Activated CD8-positive, alpha-beta T cell treated with anti-CD3 and anti-CD28 coated beads for 36 hours (primary cell): ENCODE data around the gene CRYGN. TPM values are rescaled to one million over a fixed set of nuclear protein-coding genes. Genes with fewer than 3 reads are reported as not detected.

Source experiments
- ATAC-seq: fragments of 200-7000 bp; cut with Tn5 transposase; one replicate; pipeline ENCODE4 v1.10.0; 2021; ENCODE audit warnings: mild to moderate bottlenecking, moderate library complexity
- CTCF ChIA-PET: fragments of 350-600 bp; sonication (Branson Sonifier 250); formaldehyde crosslinking; loops from one replicate; lab custom pipeline; 2021; ENCODE audit warnings: antibody characterized with exemption; lab: Charles Lee
- POLR2A ChIA-PET: fragments of 350-600 bp; sonication (Branson Sonifier 250); formaldehyde crosslinking; loops from one replicate; lab custom pipeline; 2021; ENCODE audit warnings: antibody characterized with exemption; lab: Charles Lee
- DNase-seq: peaks from one replicate; pipeline ENCODE4 v3.0.0-alpha.2; 2020
- H3K27ac Mint-ChIP-seq: one replicate; pipeline ENCODE4 v1.8.0; 2021; ENCODE audit warnings: mild to moderate bottlenecking, mixed read lengths
- H3K27me3 Mint-ChIP-seq: one replicate; pipeline ENCODE4 v1.8.0; 2021; ENCODE audit warnings: mixed read lengths
- H3K36me3 Mint-ChIP-seq: one replicate; pipeline ENCODE4 v1.8.0; 2021; ENCODE audit warnings: low read depth, mixed read lengths
- H3K4me1 Mint-ChIP-seq: one replicate; pipeline ENCODE4 v1.8.0; 2021; ENCODE audit warnings: low read depth, mixed read lengths
- H3K4me3 Mint-ChIP-seq: one replicate; pipeline ENCODE4 v1.8.0; 2021; ENCODE audit warnings: mild to moderate bottlenecking, moderate library complexity, mixed read lengths
- H3K9me3 Mint-ChIP-seq: one replicate; pipeline ENCODE4 v1.8.0; 2021; ENCODE audit warnings: mixed read lengths
- CTCF ChIP-seq: fragments of 200-600 bp; IDR thresholded peaks from one replicate; pipeline ENCODE4 v1.8.0; 2022; ENCODE audit warnings: antibody characterized with exemption, mild to moderate bottlenecking
- intact Hi-C: fragments of 100-400 bp; cut with micrococcal nuclease; formaldehyde crosslinking; loops from one replicate; pipeline ENCODE4 v1.10.0; 2022
- total RNA-seq, 2 experiments: library from RNA; stranded (reverse); gene quantifications; one replicate each; pipeline ENCODE4 v1.2.3, GENCODE V29; 2021

Gene CRYGN
- total RNA-seq, 2 experiments from 2014 or later = 0.16 to 0.90 TPM

- H3K27me3 Mint-ChIP-seq = no peaks in the 10 kb centered on the region
- no peak for ATAC-seq
- intact Hi-C loops = no loop called here
- no peak overlapping the region for H3K4me3 Mint-ChIP-seq
- DNase-seq = no peak
- TF ChIP-seq CTCF = no peak
- no peaks in the 10 kb centered on the region for H3K36me3 Mint-ChIP-seq
- H3K4me1 Mint-ChIP-seq = peaks cover 36% of the 10 kb centered on the region
- POLR2A ChIA-PET = no interaction called here
- CTCF ChIA-PET = interaction anchor here (1.3 to 6.8 kb wide), 3 partner anchors 13 to 121 kb away, joined by 3 to 51 read pairs (median 3); no protein-coding TSS in a partner anchor
- no peak overlapping the region for H3K27ac Mint-ChIP-seq
- no peaks in the 10 kb centered on the region for H3K9me3 Mint-ChIP-seq
Observed at GRCh38 chr7:151435971-151436370, 4.0 kb downstream of the CRYGN start.

GRCh38 chr7:151435103-151435916 lies 4.6 kb downstream of the CRYGN start:
- TF ChIP-seq CTCF = no peak
- H3K9me3 Mint-ChIP-seq = no peaks in the 10 kb centered on the region
- DNase-seq (no peak), ATAC-seq (no peak)
- no peaks in the 10 kb centered on the region for H3K36me3 Mint-ChIP-seq
- peaks cover 32% of the 10 kb centered on the region for H3K4me1 Mint-ChIP-seq
- intact Hi-C loops = no loop called here
- CTCF ChIA-PET = interaction anchor here (1.5 to 6.8 kb wide), 2 partner anchors 13 to 21 kb away, joined by 3 to 51 read pairs; no protein-coding TSS in a partner anchor
- no peak overlapping the region for H3K27ac Mint-ChIP-seq
- POLR2A ChIA-PET = interaction anchor here (1.0 kb wide), 1 partner anchor 10 kb away, joined by 3 read pairs; no protein-coding TSS in a partner anchor
- no peak overlapping the region for H3K4me3 Mint-ChIP-seq
- H3K27me3 Mint-ChIP-seq = no peaks in the 10 kb centered on the region

DNA sequence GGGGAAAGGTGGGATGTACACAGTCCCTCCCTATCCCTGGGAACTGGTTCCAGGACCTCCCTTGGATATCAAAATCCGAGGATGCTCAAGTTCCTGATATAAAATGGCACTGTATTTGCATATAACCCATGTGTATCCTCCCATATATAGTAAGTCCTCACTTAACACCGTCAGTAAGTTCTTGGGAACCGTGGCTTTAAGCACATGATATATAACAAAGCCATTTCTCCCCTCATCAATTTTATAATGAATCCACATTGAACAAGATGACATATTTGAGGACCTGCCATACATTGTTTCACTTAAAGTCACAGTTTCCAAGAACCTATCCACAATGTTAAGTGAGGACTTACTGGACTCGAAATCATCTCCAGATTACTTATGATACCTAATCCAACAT lies 5.4 kb downstream of the CRYGN start:
- ChIA-PET POLR2A (interaction anchor here (1.0 kb wide), 1 partner anchor 10 kb away, joined by 3 read pairs; no protein-coding TSS in a partner anchor), CTCF (interaction anchor here (1.0 to 6.8 kb wide), 3 partner anchors 10 to 123 kb away, joined by 3 to 51 read pairs (median 6); no protein-coding TSS in a partner anchor)
- Mint-ChIP-seq H3K9me3 (no peaks in the 10 kb centered on the region), H3K27ac (no peak overlapping the region), H3K36me3 (no peaks in the 10 kb centered on the region), H3K27me3 (no peaks in the 10 kb centered on the region), H3K4me3 (no peak overlapping the region), H3K4me1 (peaks cover 36% of the 10 kb centered on the region)
- intact Hi-C loops = no loop called here
- no peak for TF ChIP-seq CTCF
- no peak for ATAC-seq
- no peak for DNase-seq

DNA sequence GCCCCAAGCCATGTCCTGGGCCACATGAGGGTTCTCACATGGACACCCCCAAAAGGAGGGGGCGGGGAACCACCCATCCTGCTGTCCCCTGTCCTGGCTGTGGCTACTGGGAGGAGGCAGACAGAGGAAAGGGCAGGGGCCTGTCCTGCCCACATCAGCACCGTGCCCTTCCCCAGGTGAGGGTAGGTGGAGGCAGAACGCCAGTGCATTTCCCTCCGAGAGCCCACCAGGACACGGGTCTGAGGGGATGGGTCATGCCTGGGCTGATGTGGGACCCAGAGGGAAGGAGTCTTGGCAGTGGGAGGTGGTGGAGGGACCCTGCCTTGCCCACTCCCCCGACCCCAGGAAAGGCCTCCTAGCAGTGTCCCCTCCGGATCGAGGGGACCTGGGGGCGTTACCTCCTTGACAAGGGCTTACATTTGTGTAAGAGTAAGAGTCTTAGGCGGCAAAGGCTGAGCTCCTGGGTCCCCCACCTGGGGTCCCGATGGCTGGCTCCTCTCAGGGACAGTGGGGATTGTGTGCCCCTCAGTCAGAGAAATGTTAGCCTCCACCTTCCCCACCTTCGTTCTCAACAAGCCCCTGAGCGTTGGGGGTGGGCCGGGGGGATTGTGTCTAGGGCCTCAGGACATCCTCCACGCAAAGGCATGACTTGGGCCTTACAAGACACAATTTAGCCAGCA lies 6.1 kb downstream of the CRYGN start:
- POLR2A ChIA-PET = no interaction called here
- TF ChIP-seq CTCF = no peak

More for the DNA sequence above, 6.1 kb downstream of the CRYGN start:
- intact Hi-C loops = no loop called here
- no peaks in the 10 kb centered on the region for H3K9me3 Mint-ChIP-seq
- H3K4me1 Mint-ChIP-seq = peaks cover 37% of the 10 kb centered on the region
- H3K27me3 Mint-ChIP-seq = no peaks in the 10 kb centered on the region
- H3K4me3 Mint-ChIP-seq = no peak overlapping the region
- DNase-seq (no peak), ATAC-seq (no peak)
- CTCF ChIA-PET = interaction anchor here (1.0 to 6.8 kb wide), 4 partner anchors 10 to 122 kb away, joined by 3 to 51 read pairs (median 8); no protein-coding TSS in a partner anchor
- peak overlapping the region; percentile 84 for H3K27ac Mint-ChIP-seq
- no peaks in the 10 kb centered on the region for H3K36me3 Mint-ChIP-seq
